ENCODE measurements around the gene ENTPD7. TPM values are rescaled to one million over a fixed set of nuclear protein-coding genes. Genes with fewer than 3 reads are reported as not detected.

The ENTPD7 gene
- total and polyA plus RNA-seq, 2 of the 8 experiments (the other 6 are each of a cell fraction or from before 2014, with no cell fraction given) = 5.0 to 15.6 TPM

DNA sequence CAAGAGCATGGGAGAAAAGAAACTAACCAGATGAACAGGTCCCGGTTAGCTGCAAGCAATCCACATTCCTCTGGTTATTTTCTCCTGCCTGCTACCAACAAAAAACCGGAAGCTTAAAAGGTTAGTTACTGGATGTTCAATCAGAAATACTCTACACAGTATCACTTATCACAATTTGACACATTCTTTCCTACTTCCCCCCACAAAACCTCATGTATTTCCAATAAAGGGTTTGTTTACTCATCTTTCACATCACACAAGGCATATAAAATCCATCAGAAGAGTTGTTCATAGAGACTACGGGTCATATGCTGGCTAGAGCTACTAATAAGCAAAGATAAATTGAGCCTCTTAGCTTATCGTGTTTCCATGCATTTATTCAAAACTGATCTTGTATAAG is 43.9 kb upstream of the ENTPD7 start:
- no peak for DNase-seq (ENCODE audit: low read depth in 1 of 2, low spot score in 2 of 2)
- Histone ChIP-seq H3K4me1 (replicated peaks in 1 of 4; ENCODE audit: control insufficient read depth in 3 of 4, insufficient read depth in 4 of 4, low read length in 3 of 4) (peaks cover 0 to 3% (median 0%) of the 10 kb centered on the region in 4 experiments; a peak in 4 of 7 replicates), H4K20me1 (replicated peaks in 1 of 2; ENCODE audit: control insufficient read depth in 1 of 2, insufficient read depth in 2 of 2, low read length in 2 of 2) (peaks cover 0 to 3% of the 10 kb centered on the region in 2 experiments), H4K5ac (ENCODE audit: insufficient read length, low read depth, low read length) (no peak overlapping the region), H2BK15ac (ENCODE audit: low read length) (no peak overlapping the region), H4K8ac (ENCODE audit: extremely low read depth, insufficient read depth, low read length) (no peak overlapping the region), H3K4ac (replicated peaks; ENCODE audit: insufficient read length, low read depth, low read length) (no peak overlapping the region), H2AK5ac (ENCODE audit: low read depth, low read length) (no peak overlapping the region), H3K36me3 (ENCODE audit: control insufficient read depth in 2 of 4, insufficient read depth in 4 of 4, low read length in 3 of 4) (peaks cover 0 to 3% (median under 1%) of the 10 kb centered on the region in 4 experiments; a peak in 1 of 8 replicates), H3K79me1 (ENCODE audit: low read depth, low read length) (peaks cover 2% of the 10 kb centered on the region; the same call in 1 of the 2 replicates), H4K91ac (replicated peaks; ENCODE audit: insufficient read length, low read length) (no peak overlapping the region), H3K18ac (ENCODE audit: extremely low read depth, low read length) (no peak overlapping the region), H2AFZ (ENCODE audit: low read length) (no peak overlapping the region), H3K23me2 (ENCODE audit: low read depth, low read length) (peaks cover 5% of the 10 kb centered on the region; the same call in 1 of the 2 replicates), H2BK120ac (replicated peaks; ENCODE audit: low read depth, low read length) (no peak overlapping the region), H3K27ac (ENCODE audit: low read depth, low read length) (no peak overlapping the region), H3K4me3 (ENCODE audit: extremely low read depth in 1 of 4, insufficient read depth in 2 of 4, low read depth in 3 of 4, low read length in 4 of 4) (no peak overlapping the region), H3K9me3 (ENCODE audit: insufficient read depth in 2 of 2, low read depth in 1 of 2, low read length in 1 of 2) (no peaks in the 10 kb centered on the region), H3K4me2 (ENCODE audit: insufficient read depth in 1 of 2, low read depth in 2 of 2, low read length in 2 of 2) (no peak overlapping the region), H2BK5ac (ENCODE audit: low read depth, low read length) (no peak overlapping the region), H3K14ac (ENCODE audit: insufficient read length) (no peak overlapping the region), H3K23ac (ENCODE audit: insufficient read length) (no peak overlapping the region), H3K9ac (replicated peaks in 1 of 4; ENCODE audit: extremely low read depth in 1 of 4, low read depth in 3 of 4, low read length in 3 of 4) (no peak overlapping the region), H3K56ac (replicated peaks; ENCODE audit: insufficient read length, low read depth, low read length) (no peak overlapping the region), H3K27me3 (replicated peaks in 1 of 4; ENCODE audit: control insufficient read depth in 3 of 4, extremely low read depth in 1 of 4, insufficient read depth in 3 of 4, low read length in 3 of 4) (no peaks in the 10 kb centered on the region), H3K79me2 (ENCODE audit: control insufficient read depth in 1 of 2, insufficient read depth in 2 of 2, low read length in 2 of 2) (peaks cover 0 to 16% of the 10 kb centered on the region in 2 experiments; a peak in 2 of 4 replicates), H2BK20ac (ENCODE audit: low read length) (no peak overlapping the region), H2BK12ac (ENCODE audit: low read depth, low read length) (no peak overlapping the region)
- FAIRE-seq = no peak
- POLR2A ChIA-PET (ENCODE audit: partially characterized antibody) = interaction anchor here (1.4 kb wide), 1 partner anchor 174 kb away, joined by 3 read pairs; no protein-coding TSS in a partner anchor
- CTCF ChIA-PET (ENCODE audit: partially characterized antibody) = interaction anchor here (0.6 to 17.7 kb wide), 10 partner anchors 10 to 684 kb away, joined by 3 to 323 read pairs (median 4); no protein-coding TSS in a partner anchor
- 89% methylated on average over 4 of the region's 4 CpGs; no CpG with 5 or more reads in 1 of the 2 experiments for WGBS, 2 experiments (ENCODE audit: extremely low coverage in 1 of 2, insufficient coverage in 1 of 2, insufficient read length in 1 of 2, insufficient replicate concordance in 2 of 2, low coverage in 1 of 2, low lambda C conversion rate in 2 of 2, missing lambda C conversion rate in 1 of 2)
- TF ChIP-seq CTBP2 (IDR thresholded peaks at IDR 0.05; ENCODE audit: borderline replicate concordance, insufficient read depth, insufficient read length, low read length) (no peak), EP300 (IDR thresholded peaks at IDR 0.05; ENCODE audit: borderline replicate concordance in 1 of 2, low read depth in 2 of 2, low read length in 2 of 2) (no peak), CBX8 (IDR thresholded peaks at IDR 0.05; ENCODE audit: borderline replicate concordance, low read depth, low read length) (no peak), EGR1 (IDR thresholded peaks at IDR 0.05; ENCODE audit: borderline replicate concordance, low read depth, low read length) (no peak), TEAD4 (IDR thresholded peaks at IDR 0.05; ENCODE audit: low read depth, low read length) (no peak), SUZ12 (IDR thresholded peaks at IDR 0.05; ENCODE audit: low read length) (no peak), ASH2L (IDR thresholded peaks at IDR 0.05; ENCODE audit: low read length) (no peak), RXRA (IDR thresholded peaks at IDR 0.05; ENCODE audit: insufficient read depth, low read depth, low read length) (no peak), POLR2A (IDR thresholded peaks at IDR 0.05; ENCODE audit: control extremely low read depth in 1 of 2, low read depth in 2 of 2, low read length in 2 of 2) (no peak), ZNF274 (IDR thresholded peaks at IDR 0.05; ENCODE audit: borderline replicate concordance, extremely low read depth, low read length) (no peak)
- TF ChIP-seq, protein P1, sequence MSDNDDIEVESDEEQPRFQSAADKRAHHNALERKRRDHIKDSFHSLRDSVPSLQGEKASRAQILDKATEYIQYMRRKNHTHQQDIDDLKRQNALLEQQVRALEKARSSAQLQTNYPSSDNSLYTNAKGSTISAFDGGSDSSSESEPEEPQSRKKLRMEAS (IDR thresholded peaks at IDR 0.05) = no peak
- TF ChIP-seq, protein P2, sequence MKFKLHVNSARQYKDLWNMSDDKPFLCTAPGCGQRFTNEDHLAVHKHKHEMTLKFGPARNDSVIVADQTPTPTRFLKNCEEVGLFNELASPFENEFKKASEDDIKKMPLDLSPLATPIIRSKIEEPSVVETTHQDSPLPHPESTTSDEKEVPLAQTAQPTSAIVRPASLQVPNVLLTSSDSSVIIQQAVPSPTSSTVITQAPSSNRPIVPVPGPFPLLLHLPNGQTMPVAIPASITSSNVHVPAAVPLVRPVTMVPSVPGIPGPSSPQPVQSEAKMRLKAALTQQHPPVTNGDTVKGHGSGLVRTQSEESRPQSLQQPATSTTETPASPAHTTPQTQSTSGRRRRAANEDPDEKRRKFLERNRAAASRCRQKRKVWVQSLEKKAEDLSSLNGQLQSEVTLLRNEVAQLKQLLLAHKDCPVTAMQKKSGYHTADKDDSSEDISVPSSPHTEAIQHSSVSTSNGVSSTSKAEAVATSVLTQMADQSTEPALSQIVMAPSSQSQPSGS (IDR thresholded peaks at IDR 0.05; ENCODE audit: low read length) = no peak
